Cardiac atrium fibroblast (primary cell): ENCODE results near the gene AOPEP. TPM values are rescaled to one million over a fixed set of nuclear protein-coding genes. Genes with fewer than 3 reads are reported as not detected.

Source experiments
- total RNA-seq: library from RNA; depleted of rRNA; stranded (reverse); fragments of >200 nt; gene quantifications from 2 replicates; pipeline ENCODE4 v1.2.3, GENCODE V29; 2015

Gene AOPEP
- total RNA-seq, result 26.0 and 26.2 TPM in 2 replicates

GRCh38 chr9:94726495-94727191 is at the start of gene AOPEP:
Gene AOPEP (plus strand): TSS chr9:94726699. CDS start chr9:94759784, 33,085 bp downstream.

Other genes starting within 250 kb of the AOPEP start
- not detected in 2 replicates for gene PCAT7, start 171.6 kb upstream of the AOPEP start, total RNA-seq
- gene FBP2, start 132.9 kb upstream of the AOPEP start, total RNA-seq, result not detected in 2 replicates
- gene FBP1, start 87.2 kb upstream of the AOPEP start, total RNA-seq, result not detected in 2 replicates